Smooth muscle cell (in vitro differentiated cells): ENCODE measurements around the gene PCDHA8. TPM values are rescaled to one million over a fixed set of nuclear protein-coding genes. Genes with fewer than 3 reads are reported as not detected.

Source experiments
- DNase-seq: peaks from one replicate; lab custom pipeline; 2025; ENCODE audit not compliant: unreplicated experiment; lab: John Stamatoyannopoulos, UW
- H2AFZ ChIP-seq: fragments of 200-600 bp; sonication (generic); 2 replicates; pipeline ENCODE4 v1.6.0; 2016; ENCODE audit warnings: antibody characterized with exemption, low read depth, mild to moderate bottlenecking
- H3F3A ChIP-seq: fragments of 200-600 bp; sonication (generic); 2 replicates; pipeline ENCODE4 v1.6.0; 2017; ENCODE audit warnings: antibody characterized with exemption, low read depth
- H3K27ac ChIP-seq: fragments of 200-600 bp; sonication (generic); 2 replicates; pipeline ENCODE4 v1.5.1; 2016; ENCODE audit warnings: low read depth, mild to moderate bottlenecking
- H3K27me3 ChIP-seq: fragments of 200-600 bp; sonication (generic); 2 replicates; pipeline ENCODE4 v1.6.1; 2016; ENCODE audit warnings: low read depth, mild to moderate bottlenecking
- H3K36me3 ChIP-seq: fragments of 200-600 bp; sonication (generic); 2 replicates; pipeline ENCODE4 v1.5.1; 2016; ENCODE audit warnings: low read depth
- H3K4me1 ChIP-seq: fragments of 200-600 bp; sonication (generic); 2 replicates; pipeline ENCODE4 v1.5.1; 2016; ENCODE audit warnings: low read depth
- H3K4me2 ChIP-seq: fragments of 200-600 bp; sonication (generic); 2 replicates; pipeline ENCODE4 v1.6.0; 2016; ENCODE audit warnings: mild to moderate bottlenecking
- H3K4me3 ChIP-seq: fragments of 200-600 bp; sonication (generic); 2 replicates; pipeline ENCODE4 v1.5.1; 2016; ENCODE audit warnings: mild to moderate bottlenecking
- H3K79me2 ChIP-seq: fragments of 200-600 bp; sonication (generic); 2 replicates; pipeline ENCODE4 v1.6.0; 2016; ENCODE audit warnings: low read depth, mild to moderate bottlenecking
- H3K9ac ChIP-seq: fragments of 200-600 bp; sonication (generic); 2 replicates; pipeline ENCODE4 v1.6.0; 2016; ENCODE audit warnings: low read depth
- H3K9me3 ChIP-seq: fragments of 200-600 bp; sonication (generic); replicated peaks from 2 replicates; pipeline ENCODE4 v1.5.1; 2016; ENCODE audit warnings: low read depth
- H4K20me1 ChIP-seq: fragments of 200-600 bp; sonication (generic); 2 replicates; pipeline ENCODE4 v1.6.0; 2016; ENCODE audit warnings: low read depth
- CTCF ChIP-seq: fragments of 200-600 bp; sonication (generic); IDR thresholded peaks from 2 replicates; pipeline ENCODE4 v1.5.1; 2017; ENCODE audit warnings: borderline replicate concordance, mild to moderate bottlenecking, antibody characterized with exemption; ENCODE audit not compliant: insufficient read depth, poor library complexity, severe bottlenecking
- WGBS: methylation state at CpG from one replicate; pipeline ENCODE4 v1.1.7; 2016; ENCODE audit warnings: low lambda C conversion rate; 5-methylcytosine and 5-hydroxymethylcytosine counted together
- polyA plus RNA-seq: library from polyadenylated mRNA; unstranded; fragments of >200 nt; fragmentation: Nextera tagmentation; extraction: Ambion mirVana; gene quantifications from 2 replicates; pipeline ENCODE4 v1.2.1, GENCODE V29; 2016
- total RNA-seq: library from RNA; depleted of rRNA; stranded (reverse); fragments of >200 nt; gene quantifications from 2 replicates; pipeline ENCODE4 v1.2.3, GENCODE V29; 2014

Gene PCDHA8
- total and polyA plus RNA-seq, 2 experiments from 2014 or later = 0.40 TPM

DNA sequence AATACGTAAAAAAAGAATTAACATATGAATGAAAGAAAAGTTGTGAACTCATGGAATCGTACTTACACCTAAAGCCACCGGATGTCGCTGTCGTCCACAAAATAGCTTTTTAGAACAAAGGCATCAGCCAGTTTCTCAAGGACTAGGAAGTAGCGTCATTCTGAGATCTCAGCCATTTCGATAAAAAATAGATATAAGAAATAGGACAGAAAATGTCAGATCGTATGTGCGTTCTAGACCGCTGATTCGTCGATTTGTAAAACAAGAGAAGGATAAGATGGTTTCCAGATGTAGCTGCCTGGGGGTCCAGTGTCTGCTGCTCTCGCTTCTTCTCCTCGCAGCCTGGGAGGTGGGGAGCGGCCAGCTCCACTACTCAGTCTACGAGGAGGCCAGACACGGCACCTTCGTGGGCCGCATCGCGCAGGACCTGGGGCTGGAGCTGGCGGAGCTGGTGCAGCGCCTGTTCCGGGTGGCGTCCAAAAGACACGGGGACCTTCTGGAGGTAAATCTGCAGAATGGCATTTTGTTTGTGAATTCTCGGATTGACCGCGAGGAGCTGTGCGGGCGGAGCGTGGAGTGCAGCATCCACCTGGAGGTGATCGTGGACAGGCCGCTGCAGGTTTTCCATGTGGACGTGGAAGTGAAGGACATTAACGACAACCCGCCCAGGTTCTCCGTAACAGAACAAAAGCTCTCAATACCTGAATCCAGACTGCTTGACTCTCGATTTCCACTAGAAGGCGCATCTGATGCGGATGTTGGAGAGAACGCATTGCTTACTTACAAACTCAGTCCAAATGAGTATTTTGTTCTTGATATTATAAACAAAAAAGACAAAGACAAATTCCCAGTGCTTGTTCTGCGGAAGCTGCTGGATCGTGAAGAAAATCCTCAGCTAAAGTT is 15.0 kb downstream of the PCDHA8 start, which contains the start of gene PCDHA10:
Gene PCDHA10, plus strand, starts transcription at position 126 of the 903 bp plus-strand sequence. Its CDS starts 152 bp downstream, at position 278.
- peak within 1 kb of the TSS; percentile 65 for H3K4me3 ChIP-seq
- no peaks in the 10 kb centered on the region for H3K27me3 ChIP-seq
- 15% methylated on average over 44 of the region's 44 CpGs for WGBS
- peaks cover 3% of the 10 kb centered on the region for H3K36me3 ChIP-seq
- H2AFZ ChIP-seq = peak within 1 kb of the TSS; percentile 65
- H3F3A ChIP-seq = no peaks in the 10 kb centered on the region
- peaks cover 13% of the 10 kb centered on the region for H3K4me1 ChIP-seq
- DNase-seq = no peak
- peak within 1 kb of the TSS; percentile 49 for H3K9ac ChIP-seq
- no peaks in the 10 kb centered on the region for H4K20me1 ChIP-seq
- H3K9me3 ChIP-seq = no peaks in the 10 kb centered on the region
- TF ChIP-seq CTCF = peak; percentile 73
- H3K4me2 ChIP-seq = peak within 1 kb of the TSS; percentile 82
- peak within 1 kb of the TSS; percentile 49 for H3K27ac ChIP-seq
- H3K79me2 ChIP-seq = peaks cover 24% of the 10 kb centered on the region

- 98% methylated on average over 84 of the region's 94 CpGs for WGBS
- no peak overlapping the region for H3K4me2 ChIP-seq
- no peaks in the 10 kb centered on the region for H4K20me1 ChIP-seq
- no peak overlapping the region for H3K4me3 ChIP-seq
- no peak for DNase-seq
- H3K4me1 ChIP-seq = peaks cover 13% of the 10 kb centered on the region
- H3F3A ChIP-seq = no peaks in the 10 kb centered on the region
- no peak for TF ChIP-seq CTCF
- peaks cover 3% of the 10 kb centered on the region for H3K36me3 ChIP-seq
- H3K27me3 ChIP-seq = no peaks in the 10 kb centered on the region
- no peaks in the 10 kb centered on the region for H3K9me3 ChIP-seq
- H3K9ac ChIP-seq = no peak overlapping the region
- peaks cover 24% of the 10 kb centered on the region for H3K79me2 ChIP-seq
- no peak overlapping the region for H3K27ac ChIP-seq
- no peak overlapping the region for H2AFZ ChIP-seq
These were observed 16.4 kb downstream of the PCDHA8 start for GRCh38 chr5:140857177-140857986.

DNA sequence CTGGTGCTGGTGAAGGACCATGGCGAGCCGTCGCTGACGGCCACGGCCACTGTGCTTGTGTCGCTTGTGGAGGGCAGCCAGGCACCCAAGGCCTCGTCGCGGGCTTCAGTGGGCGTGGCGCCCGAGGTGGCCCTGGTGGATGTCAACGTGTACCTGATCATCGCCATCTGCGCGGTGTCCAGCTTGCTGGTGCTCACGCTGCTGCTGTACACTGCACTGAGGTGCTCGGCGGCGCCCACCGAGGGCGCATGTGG is 16.9 kb downstream of the PCDHA8 start:
- H3K36me3 ChIP-seq = peaks cover 3% of the 10 kb centered on the region

More for the DNA sequence above, 16.9 kb downstream of the PCDHA8 start:
- DNase-seq = no peak
- peaks cover 24% of the 10 kb centered on the region for H3K79me2 ChIP-seq
- H4K20me1 ChIP-seq = no peaks in the 10 kb centered on the region
- H3K27me3 ChIP-seq = no peaks in the 10 kb centered on the region
- H3K4me1 ChIP-seq = peaks cover 13% of the 10 kb centered on the region
- no peak overlapping the region for H3K9ac ChIP-seq
- H3K27ac ChIP-seq = no peak overlapping the region
- no peak overlapping the region for H3K4me3 ChIP-seq
- H3K4me2 ChIP-seq = peak overlapping the region; percentile 70
- no peak overlapping the region for H2AFZ ChIP-seq
- 99% methylated on average over 22 of the region's 22 CpGs for WGBS
- no peaks in the 10 kb centered on the region for H3K9me3 ChIP-seq
- TF ChIP-seq CTCF = no peak
- no peaks in the 10 kb centered on the region for H3F3A ChIP-seq
